Endothelial cell of umbilical vein (primary cell): Measurements from ENCODE around the gene FAM117B.
"Not testable (repeated sequence)": the region's sequence is repeated elsewhere in the genome, so short reads cannot be mapped to it uniquely, and the experiment has no call there.

ENCODE experiments used
- CTCF ChIP-seq, 2 donors: IDR thresholded peaks; 1 replicate in 1 of 2; 2 replicates in 1 of 2; pipeline ENCODE4 v1.5.1; 2011; ENCODE audit warnings: low read length in 2 of 2, mild to moderate bottlenecking in 2 of 2, moderate library complexity in 2 of 2, control low read depth in 1 of 2, inconsistent platforms in 1 of 2, low read depth in 1 of 2; ENCODE audit not compliant: insufficient read depth in 1 of 2; ENCODE audit errors: extremely low read depth in 1 of 2
- EZH2 ChIP-seq: IDR thresholded peaks from 2 replicates; pipeline ENCODE4 v1.6.1; 2012; ENCODE audit warnings: borderline replicate concordance, low read depth, mild to moderate bottlenecking, moderate library complexity, low read length, inconsistent platforms; ENCODE audit not compliant: severe bottlenecking
- GATA2 ChIP-seq: IDR thresholded peaks from 2 replicates; pipeline ENCODE4 v1.7.0; 2011; ENCODE audit warnings: low read depth, mild to moderate bottlenecking, moderate library complexity, mixed read lengths, low read length; ENCODE audit not compliant: insufficient read length, insufficient read depth
- JUN ChIP-seq: IDR thresholded peaks from 2 replicates; pipeline ENCODE4 v1.6.1; 2011; ENCODE audit warnings: borderline replicate concordance, low read depth; ENCODE audit not compliant: insufficient read length, insufficient read depth
- MAX ChIP-seq: IDR thresholded peaks from 2 replicates; pipeline ENCODE4 v1.6.1; 2011; ENCODE audit not compliant: insufficient read depth, insufficient read length
- MYC ChIP-seq: IDR thresholded peaks from one replicate; pipeline ENCODE4 v1.6.1; 2011; ENCODE audit warnings: mild to moderate bottlenecking, low read depth, low read length
- POLR2A ChIP-seq: IDR thresholded peaks from 2 replicates; pipeline ENCODE4 v1.6.1; 2012; ENCODE audit warnings: low read depth, mild to moderate bottlenecking, control low read depth, low read length
- POLR2AphosphoS5 ChIP-seq: IDR thresholded peaks from 2 replicates; pipeline ENCODE4 v1.6.1; 2012; ENCODE audit warnings: low read depth, mild to moderate bottlenecking, control low read depth, low read length, moderate library complexity; ENCODE audit not compliant: insufficient read depth

GRCh38 chr2:202805911-202806310 is 171.1 kb downstream of the FAM117B start:
- TF ChIP-seq POLR2AphosphoS5; CTCF (IDR thresholded peaks at IDR 0.05; ENCODE audit: extremely low read depth in 1 of 2, insufficient read depth in 1 of 2, low read depth in 1 of 2, low read length in 2 of 2); POLR2A; MAX; GATA2; EZH2; JUN; MYC: not testable (repeated sequence)
